HL-60 (cell line): ENCODE measurements around the gene NTN1.

Experiments
- DNase-seq, 2 experiments: peaks; one replicate each; pipeline ENCODE4 v3.0.0-alpha.2; 2010 to 2020; ENCODE audit warnings: low read depth in 1 of 2, low spot score in 1 of 2
- H3K27ac ChIP-seq: fragments of 250-450 bp; sonication (Bioruptor Pico); replicated peaks from 2 replicates; pipeline ENCODE4 v1.5.1; 2020; ENCODE audit warnings: mild to moderate bottlenecking, moderate library complexity
- H3K27me3 ChIP-seq: fragments of 250-450 bp; sonication (Bioruptor Pico); 2 replicates; pipeline ENCODE4 v1.5.1; 2021; ENCODE audit warnings: mild to moderate bottlenecking, moderate library complexity; ENCODE audit not compliant: insufficient read depth, poor library complexity, severe bottlenecking
- H3K4me3 ChIP-seq: replicated peaks from 2 replicates; pipeline ENCODE4 v1.5.1; 2011; ENCODE audit warnings: mild to moderate bottlenecking, control low read depth, low read length; ENCODE audit not compliant: insufficient read depth
- GABPA ChIP-seq: IDR thresholded peaks from 2 replicates; pipeline ENCODE4 v1.6.1; 2012; ENCODE audit warnings: low read depth
- POLR2AphosphoS5 ChIP-seq: IDR thresholded peaks from 2 replicates; pipeline ENCODE4 v1.6.1; 2012; ENCODE audit warnings: low read depth
- SPI1 ChIP-seq: IDR thresholded peaks from 2 replicates; pipeline ENCODE4 v1.6.1; 2012; ENCODE audit warnings: low read depth, mild to moderate bottlenecking, borderline replicate concordance
- TF ChIP-seq, protein P1 (sequence below): IDR thresholded peaks from 2 replicates; pipeline ENCODE4 v1.6.1; 2012; ENCODE audit warnings: low read depth; ENCODE audit not compliant: insufficient replicate concordance
- TF ChIP-seq, protein P2 (sequence below): IDR thresholded peaks from one replicate; pipeline ENCODE4 v1.5.1; 2011; ENCODE audit warnings: low read length, control low read depth, inconsistent platforms; ENCODE audit not compliant: insufficient read depth

NTN1 gene

DNA sequence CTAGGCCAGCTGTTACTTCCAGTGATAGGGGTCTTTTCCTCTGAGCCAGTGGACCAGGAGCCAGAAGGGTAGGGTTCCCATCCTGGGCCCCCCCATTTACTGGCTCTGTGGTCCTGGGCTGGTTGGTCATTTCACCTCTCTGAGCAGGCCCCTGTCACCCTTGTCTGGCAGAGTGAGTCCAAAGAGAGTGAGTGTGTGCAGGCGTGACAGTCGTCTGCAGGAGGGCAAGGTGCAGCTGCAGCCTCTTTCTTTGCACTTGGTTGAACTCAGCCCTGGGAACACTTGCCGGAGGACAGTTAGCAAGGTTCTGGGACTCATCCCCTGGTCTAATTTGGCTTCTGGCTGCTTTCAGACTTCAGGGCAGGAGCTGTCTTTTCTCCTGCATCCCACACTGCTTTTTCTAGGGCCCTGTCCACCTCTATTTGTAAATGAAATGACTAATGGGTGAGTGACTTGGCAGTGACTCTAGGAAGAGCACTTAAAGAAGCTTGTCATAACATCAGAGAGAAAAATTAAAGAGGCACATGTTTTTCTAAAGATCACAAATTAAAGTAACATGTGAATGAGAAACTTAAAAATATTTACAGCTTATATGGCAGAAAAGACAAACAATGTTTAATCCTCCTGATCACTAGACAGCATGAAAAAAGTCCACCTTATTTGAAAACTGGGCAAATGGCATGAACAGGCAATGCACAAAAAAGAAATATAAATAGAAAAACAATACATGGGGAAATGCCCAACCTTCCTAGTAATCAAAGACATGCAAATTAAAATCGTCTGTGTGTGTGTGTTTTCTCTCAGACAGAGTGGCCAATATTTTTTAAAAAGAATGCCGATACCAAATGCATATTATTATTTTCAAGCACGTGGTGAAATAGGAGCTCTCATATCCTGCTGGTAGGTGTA, 137.5 kb downstream of the NTN1 start:
- no peak overlapping the region for H3K4me3 ChIP-seq
- H3K27ac ChIP-seq = no peak overlapping the region
- H3K27me3 ChIP-seq = no peaks in the 10 kb centered on the region
- TF ChIP-seq POLR2AphosphoS5 = no peak
- TF ChIP-seq, protein P1, sequence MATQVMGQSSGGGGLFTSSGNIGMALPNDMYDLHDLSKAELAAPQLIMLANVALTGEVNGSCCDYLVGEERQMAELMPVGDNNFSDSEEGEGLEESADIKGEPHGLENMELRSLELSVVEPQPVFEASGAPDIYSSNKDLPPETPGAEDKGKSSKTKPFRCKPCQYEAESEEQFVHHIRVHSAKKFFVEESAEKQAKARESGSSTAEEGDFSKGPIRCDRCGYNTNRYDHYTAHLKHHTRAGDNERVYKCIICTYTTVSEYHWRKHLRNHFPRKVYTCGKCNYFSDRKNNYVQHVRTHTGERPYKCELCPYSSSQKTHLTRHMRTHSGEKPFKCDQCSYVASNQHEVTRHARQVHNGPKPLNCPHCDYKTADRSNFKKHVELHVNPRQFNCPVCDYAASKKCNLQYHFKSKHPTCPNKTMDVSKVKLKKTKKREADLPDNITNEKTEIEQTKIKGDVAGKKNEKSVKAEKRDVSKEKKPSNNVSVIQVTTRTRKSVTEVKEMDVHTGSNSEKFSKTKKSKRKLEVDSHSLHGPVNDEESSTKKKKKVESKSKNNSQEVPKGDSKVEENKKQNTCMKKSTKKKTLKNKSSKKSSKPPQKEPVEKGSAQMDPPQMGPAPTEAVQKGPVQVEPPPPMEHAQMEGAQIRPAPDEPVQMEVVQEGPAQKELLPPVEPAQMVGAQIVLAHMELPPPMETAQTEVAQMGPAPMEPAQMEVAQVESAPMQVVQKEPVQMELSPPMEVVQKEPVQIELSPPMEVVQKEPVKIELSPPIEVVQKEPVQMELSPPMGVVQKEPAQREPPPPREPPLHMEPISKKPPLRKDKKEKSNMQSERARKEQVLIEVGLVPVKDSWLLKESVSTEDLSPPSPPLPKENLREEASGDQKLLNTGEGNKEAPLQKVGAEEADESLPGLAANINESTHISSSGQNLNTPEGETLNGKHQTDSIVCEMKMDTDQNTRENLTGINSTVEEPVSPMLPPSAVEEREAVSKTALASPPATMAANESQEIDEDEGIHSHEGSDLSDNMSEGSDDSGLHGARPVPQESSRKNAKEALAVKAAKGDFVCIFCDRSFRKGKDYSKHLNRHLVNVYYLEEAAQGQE = no peak
- TF ChIP-seq GABPA = no peak
- TF ChIP-seq SPI1 = no peak
- TF ChIP-seq, protein P2, sequence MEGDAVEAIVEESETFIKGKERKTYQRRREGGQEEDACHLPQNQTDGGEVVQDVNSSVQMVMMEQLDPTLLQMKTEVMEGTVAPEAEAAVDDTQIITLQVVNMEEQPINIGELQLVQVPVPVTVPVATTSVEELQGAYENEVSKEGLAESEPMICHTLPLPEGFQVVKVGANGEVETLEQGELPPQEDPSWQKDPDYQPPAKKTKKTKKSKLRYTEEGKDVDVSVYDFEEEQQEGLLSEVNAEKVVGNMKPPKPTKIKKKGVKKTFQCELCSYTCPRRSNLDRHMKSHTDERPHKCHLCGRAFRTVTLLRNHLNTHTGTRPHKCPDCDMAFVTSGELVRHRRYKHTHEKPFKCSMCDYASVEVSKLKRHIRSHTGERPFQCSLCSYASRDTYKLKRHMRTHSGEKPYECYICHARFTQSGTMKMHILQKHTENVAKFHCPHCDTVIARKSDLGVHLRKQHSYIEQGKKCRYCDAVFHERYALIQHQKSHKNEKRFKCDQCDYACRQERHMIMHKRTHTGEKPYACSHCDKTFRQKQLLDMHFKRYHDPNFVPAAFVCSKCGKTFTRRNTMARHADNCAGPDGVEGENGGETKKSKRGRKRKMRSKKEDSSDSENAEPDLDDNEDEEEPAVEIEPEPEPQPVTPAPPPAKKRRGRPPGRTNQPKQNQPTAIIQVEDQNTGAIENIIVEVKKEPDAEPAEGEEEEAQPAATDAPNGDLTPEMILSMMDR = no peak
- no peak for DNase-seq

- no peak overlapping the region for H3K27ac ChIP-seq
- TF ChIP-seq SPI1 (no peak), GABPA (no peak), POLR2AphosphoS5 (no peak)
- TF ChIP-seq, protein P2 = no peak
- TF ChIP-seq, protein P1 = no peak
- no peaks in the 10 kb centered on the region for H3K27me3 ChIP-seq
- H3K4me3 ChIP-seq = no peak overlapping the region
- no peak for DNase-seq
Observed at GRCh38 chr17:9162275-9162985, 141.1 kb downstream of the NTN1 start.

GRCh38 chr17:9166788-9167187, 145.5 kb downstream of the NTN1 start:
- TF ChIP-seq, protein P1 = no peak
- TF ChIP-seq, protein P2 = no peak
- TF ChIP-seq POLR2AphosphoS5 = no peak
- no peak for TF ChIP-seq SPI1
- TF ChIP-seq GABPA = no peak
- no peak overlapping the region for H3K27ac ChIP-seq
- DNase-seq = no peak
- H3K4me3 ChIP-seq = no peak overlapping the region
- no peaks in the 10 kb centered on the region for H3K27me3 ChIP-seq
